Measurements from ENCODE around the gene DPP8.

DPP8 gene

DNA sequence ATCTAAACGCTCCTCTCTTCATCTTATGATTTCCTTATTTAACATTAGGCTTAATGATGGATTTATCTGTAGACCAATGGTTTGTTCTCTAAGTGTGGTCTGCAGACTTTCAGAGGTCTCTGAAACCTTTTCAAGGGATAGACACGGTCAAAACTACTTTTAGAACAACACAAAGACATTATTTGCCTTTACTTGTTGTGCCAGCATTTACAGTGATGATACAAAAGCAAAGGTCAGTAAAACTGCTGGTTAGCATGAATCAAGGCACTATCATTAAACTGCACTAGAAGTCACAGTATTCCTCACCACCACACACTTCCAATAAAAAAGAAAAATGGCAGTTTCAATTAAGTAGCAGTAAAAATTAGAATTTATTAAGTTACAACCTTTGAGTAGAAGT lies 70.3 kb downstream of the DPP8 start:
- no peak overlapping the region for H3K4me3 ChIP-seq (ENCODE audit: low read depth, low read length)
- in situ Hi-C loops (cut with HindIII; ENCODE audit: low sequenced_read_pairs) = no loop called here
- TF ChIP-seq, protein P1, sequence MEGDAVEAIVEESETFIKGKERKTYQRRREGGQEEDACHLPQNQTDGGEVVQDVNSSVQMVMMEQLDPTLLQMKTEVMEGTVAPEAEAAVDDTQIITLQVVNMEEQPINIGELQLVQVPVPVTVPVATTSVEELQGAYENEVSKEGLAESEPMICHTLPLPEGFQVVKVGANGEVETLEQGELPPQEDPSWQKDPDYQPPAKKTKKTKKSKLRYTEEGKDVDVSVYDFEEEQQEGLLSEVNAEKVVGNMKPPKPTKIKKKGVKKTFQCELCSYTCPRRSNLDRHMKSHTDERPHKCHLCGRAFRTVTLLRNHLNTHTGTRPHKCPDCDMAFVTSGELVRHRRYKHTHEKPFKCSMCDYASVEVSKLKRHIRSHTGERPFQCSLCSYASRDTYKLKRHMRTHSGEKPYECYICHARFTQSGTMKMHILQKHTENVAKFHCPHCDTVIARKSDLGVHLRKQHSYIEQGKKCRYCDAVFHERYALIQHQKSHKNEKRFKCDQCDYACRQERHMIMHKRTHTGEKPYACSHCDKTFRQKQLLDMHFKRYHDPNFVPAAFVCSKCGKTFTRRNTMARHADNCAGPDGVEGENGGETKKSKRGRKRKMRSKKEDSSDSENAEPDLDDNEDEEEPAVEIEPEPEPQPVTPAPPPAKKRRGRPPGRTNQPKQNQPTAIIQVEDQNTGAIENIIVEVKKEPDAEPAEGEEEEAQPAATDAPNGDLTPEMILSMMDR (IDR thresholded peaks at IDR 0.05; ENCODE audit: low read depth, low read length, missing control alignments) = no peak
- DNase-seq (ENCODE audit: low read depth) = no peak

DNA sequence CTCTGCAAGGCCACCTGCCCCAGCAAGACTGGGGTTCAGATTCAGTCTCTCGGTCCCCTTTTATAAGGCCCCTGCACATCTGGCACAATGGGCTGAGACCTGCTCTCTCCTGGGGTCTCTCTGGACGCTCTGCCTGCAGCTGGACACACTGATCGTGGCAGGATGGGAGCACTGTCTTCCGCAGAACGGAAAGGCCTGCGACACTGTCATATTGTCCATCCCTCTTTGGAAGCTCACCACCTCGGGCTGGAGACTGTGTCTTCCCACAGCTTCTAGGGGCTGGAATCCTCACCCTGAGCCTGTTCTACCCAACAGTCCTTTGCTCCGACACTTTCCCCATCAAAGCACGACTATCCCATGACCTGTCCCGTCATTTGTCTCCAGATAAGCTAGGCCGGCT lies 83.3 kb downstream of the DPP8 start:
- no peak for DNase-seq (ENCODE audit: low read depth)
- in situ Hi-C loops (cut with HindIII; ENCODE audit: low sequenced_read_pairs) = no loop called here
- TF ChIP-seq, protein P1 (IDR thresholded peaks at IDR 0.05; ENCODE audit: low read depth, low read length, missing control alignments) = no peak

DNA sequence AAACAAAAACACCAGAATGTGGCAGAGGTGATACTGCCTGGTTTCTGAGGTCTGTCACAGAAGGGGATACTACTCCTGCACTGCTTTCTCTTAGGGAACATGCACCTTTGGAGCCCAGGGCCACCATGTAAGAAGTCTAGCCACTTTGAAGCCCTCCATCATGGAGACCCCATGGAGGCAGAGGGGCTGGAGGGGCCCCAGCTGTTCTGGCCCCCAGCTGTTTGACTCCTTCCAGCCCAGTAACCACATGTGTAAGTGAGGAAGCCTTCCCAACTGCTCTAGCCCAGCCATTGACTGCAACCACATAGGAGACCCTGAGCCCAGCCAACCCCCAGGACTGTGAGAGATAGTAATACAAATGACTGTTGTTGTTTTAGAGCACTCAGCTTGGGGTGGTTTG lies 85.8 kb downstream of the DPP8 start:
- in situ Hi-C loops (cut with HindIII; ENCODE audit: low sequenced_read_pairs) = no loop called here
- no peak for DNase-seq (ENCODE audit: low read depth)
- TF ChIP-seq, protein P1 (IDR thresholded peaks at IDR 0.05; ENCODE audit: low read depth, low read length, missing control alignments) = no peak
- no peak overlapping the region for H3K4me3 ChIP-seq (ENCODE audit: low read depth, low read length)

More for the DNA sequence above, 83.3 kb downstream of the DPP8 start:
- no peak overlapping the region for H3K4me3 ChIP-seq (ENCODE audit: low read depth, low read length)

DNA sequence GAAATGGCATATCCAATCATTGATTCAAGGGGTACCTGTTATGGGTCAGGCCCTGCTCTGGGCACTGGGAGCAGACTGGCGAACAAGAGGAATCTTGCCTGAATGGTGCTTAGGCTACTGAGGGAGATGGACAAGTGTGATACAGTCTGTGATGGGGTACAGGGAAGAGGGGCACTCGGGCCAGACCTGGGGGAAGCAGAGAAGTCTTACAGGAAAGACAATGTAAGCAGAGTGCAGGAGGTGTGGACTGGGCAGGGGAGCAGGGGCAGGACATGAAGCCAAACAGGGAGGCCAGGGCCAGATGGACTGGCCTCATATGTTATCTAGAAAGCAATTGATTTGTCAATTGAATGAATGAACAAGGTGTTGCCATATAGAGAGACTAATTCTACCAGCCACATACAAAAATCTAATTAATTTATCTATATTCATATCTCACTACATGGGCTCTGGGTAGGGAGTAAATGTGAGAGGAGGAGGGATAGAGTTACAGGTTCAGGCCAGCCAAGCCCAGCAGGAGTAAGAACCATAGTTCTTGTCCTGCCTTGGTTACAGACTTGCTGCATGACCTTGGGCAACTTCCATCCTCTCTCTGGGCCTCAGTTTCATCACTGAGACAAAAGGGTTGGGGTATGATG lies 91.2 kb downstream of the DPP8 start:
- DNase-seq (ENCODE audit: low read depth) = no peak
- no peak overlapping the region for H3K4me3 ChIP-seq (ENCODE audit: low read depth, low read length)
- in situ Hi-C loops (cut with HindIII; ENCODE audit: low sequenced_read_pairs) = no loop called here
- TF ChIP-seq, protein P1 (IDR thresholded peaks at IDR 0.05; ENCODE audit: low read depth, low read length, missing control alignments) = no peak

DNA sequence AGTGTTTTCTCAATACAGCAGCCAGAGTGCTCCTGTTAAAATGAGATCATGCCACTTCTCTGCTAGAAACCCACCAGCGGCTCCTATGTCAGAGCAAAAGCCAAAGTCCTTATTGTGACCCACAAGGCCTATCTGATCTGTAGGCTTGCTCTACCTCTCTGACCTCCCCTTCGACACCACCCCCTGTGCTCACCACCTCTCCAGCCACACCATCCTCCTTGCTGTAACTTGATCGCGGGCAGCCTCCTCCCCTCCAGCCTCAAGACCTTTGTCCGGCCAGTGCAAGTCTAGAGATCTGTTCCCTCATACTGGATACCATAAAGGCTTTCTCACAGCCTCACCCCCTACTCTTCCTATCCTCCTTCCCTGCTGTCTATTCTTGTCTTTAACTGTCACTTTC lies 92.8 kb downstream of the DPP8 start:
- in situ Hi-C loops (cut with HindIII; ENCODE audit: low sequenced_read_pairs) = no loop called here
- DNase-seq (ENCODE audit: low read depth) = no peak
- no peak overlapping the region for H3K4me3 ChIP-seq (ENCODE audit: low read depth, low read length)
- TF ChIP-seq, protein P1 (IDR thresholded peaks at IDR 0.05; ENCODE audit: low read depth, low read length, missing control alignments) = no peak

DNA sequence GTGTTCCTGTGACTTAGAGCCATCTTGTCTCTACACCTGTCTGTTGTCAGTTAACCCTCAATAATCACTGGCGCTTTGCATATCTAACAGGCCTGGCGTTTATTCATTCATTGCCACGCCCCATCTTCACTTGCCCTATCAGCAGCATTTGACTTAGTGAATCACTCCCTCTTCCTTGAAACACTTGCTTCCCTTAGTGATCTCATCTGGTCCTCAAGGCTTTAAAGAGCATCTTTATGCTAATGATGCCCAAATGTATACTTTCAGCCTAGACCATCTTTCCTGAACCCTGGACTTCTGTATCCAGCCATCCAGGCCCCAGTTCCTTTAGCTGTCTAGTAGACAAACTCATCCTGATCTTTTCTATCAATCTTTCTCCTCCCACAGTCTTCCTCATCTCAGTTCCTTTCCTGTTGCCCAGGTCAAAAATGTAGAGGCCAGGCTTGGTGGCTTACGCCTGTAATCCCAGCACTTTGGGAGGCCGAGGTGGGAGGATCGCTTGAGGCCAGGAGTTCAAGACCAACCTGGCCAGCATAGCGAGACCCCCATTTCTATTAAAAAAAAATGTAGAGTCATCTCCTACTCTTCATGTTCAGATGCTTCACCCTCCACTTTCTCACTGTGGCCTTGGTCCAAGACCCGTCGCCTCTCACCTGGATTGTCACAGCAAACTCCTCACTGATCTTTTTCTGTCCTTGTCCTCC lies 93.4 kb downstream of the DPP8 start:
- in situ Hi-C loops (cut with HindIII; ENCODE audit: low sequenced_read_pairs) = no loop called here

More for the DNA sequence above, 93.4 kb downstream of the DPP8 start:
- H3K4me3 ChIP-seq (ENCODE audit: low read depth, low read length) = no peak overlapping the region
- TF ChIP-seq, protein P1 (IDR thresholded peaks at IDR 0.05; ENCODE audit: low read depth, low read length, missing control alignments) = no peak
- no peak for DNase-seq (ENCODE audit: low read depth)

Data from astrocyte of the cerebellum (primary cell).